Central memory CD4-positive, alpha-beta T cell (primary cell): ENCODE measurements around the gene RPS19.

ENCODE experiments used
- DNase-seq: peaks from one replicate; pipeline ENCODE4 v3.0.0; 2022

Gene RPS19

DNA sequence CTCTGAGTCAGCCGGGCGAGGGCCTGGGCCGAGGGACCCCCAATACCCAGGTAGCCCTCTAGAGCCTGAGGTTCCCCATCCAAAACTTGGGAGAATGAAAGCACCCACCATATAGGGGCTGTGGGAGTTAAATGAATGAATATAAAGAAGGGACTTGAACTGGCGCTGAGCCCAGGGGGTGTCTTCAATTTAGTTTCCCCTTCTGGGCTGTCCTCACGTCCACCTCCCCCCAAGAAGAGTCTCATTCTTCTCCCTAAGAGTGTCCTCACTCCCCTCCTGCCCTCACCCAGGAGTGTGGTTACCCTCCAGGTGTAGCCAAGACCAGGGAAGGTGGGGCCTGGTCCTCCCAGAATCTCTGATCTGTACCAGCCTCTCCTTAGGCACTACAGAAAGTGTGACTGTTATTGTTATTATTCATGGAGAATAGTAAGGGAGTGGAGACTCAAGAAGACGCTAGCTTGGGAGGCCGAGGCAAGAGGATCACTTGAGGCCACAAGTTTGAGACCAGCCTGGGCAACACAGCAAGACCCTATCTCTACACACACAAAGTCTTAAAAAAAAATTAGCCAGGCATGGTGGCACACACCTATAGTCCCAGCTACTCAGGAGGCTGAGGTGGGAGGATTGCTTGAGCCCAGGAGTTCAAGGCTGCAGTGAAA lies 19.7 kb downstream of the RPS19 start:
- no peak for DNase-seq

DNA sequence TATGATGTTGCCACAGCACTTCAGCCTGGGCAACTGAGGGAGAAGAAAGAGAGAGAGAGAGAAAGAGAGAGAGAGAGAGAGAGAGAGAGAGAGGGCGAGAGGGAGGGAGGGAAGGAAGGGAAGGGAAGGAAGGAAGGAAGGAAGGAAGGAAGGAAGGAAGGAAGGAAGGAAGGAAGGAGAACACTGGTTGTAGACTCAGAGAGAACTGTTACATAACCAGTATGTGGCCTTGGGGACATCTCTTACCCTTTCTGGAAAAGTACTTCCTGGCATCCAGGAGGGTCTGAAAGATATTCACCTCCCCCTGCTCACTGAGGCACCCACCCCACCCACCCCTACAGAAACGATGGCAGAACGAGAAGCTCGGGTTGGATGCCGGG lies 20.3 kb downstream of the RPS19 start:
- DNase-seq: no peak

DNA sequence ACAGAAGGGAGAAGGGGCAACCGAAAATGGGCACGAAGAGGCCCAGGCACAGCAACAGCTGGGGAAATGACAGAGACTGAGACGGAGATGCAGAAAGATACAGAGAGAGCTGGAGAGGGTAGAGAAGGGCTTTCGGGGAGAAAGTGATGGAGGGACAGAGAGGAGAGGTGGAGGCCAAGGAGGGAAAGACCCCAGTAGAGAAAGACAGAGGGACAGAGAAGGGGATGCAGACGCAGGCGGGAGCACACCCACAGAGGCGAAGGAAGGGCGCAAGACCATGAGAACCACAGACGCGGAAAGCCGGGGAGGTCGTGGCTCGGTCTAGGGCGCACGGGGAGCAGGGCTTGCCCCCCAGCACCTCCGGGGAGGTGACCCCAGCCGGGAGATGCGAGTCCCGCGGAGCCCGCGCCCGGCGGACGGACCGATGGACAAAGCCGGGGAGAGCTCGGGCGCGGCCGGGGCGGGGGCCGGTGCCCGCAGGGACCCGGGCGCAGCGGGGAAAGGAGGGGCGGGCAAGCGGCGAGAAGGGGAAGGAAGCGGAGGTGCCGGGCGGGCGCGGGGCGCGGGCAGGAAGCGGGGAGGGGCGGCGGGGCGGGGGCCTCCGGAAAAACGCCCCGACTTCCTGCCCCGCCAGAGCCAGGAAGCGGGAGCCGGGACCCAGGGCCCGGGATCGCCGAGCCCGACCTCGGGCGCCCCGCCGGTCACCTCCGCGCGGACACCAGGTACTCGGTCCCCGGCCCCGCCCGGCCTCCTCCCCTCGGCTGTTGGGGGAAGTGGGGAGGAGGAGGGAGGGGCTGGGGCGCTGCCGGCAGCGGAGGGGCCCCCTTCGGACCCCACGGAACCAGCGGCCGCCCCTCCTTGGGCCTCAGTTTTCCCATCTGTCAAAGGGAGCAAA lies 22.8 kb downstream of the RPS19 start, which contains the start of gene ARHGEF1:
ARHGEF1 (plus strand) TSS at position 617 of the 895 bp plus-strand sequence. CDS start 4,899 bp downstream, outside the sequence.
- DNase-seq: peak; percentile 60

DNA sequence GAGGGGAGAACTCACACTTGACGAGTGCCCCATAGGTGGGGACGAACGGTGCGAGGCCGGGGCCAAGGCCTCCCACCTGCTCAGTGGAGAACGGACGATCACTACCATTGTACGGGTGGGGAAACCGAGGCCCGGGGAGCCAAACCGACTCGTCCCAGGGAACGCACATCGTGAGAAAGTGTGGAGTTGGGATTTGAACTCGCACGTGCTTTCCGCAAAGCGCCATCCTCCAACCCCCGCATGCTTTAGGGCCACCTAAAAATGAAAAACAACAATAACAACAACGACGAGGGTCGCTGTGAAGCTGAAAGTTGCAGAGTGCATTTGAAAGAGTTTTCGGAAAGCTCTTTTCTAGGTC lies 23.4 kb downstream of the RPS19 start:
- DNase-seq: no peak

DNA sequence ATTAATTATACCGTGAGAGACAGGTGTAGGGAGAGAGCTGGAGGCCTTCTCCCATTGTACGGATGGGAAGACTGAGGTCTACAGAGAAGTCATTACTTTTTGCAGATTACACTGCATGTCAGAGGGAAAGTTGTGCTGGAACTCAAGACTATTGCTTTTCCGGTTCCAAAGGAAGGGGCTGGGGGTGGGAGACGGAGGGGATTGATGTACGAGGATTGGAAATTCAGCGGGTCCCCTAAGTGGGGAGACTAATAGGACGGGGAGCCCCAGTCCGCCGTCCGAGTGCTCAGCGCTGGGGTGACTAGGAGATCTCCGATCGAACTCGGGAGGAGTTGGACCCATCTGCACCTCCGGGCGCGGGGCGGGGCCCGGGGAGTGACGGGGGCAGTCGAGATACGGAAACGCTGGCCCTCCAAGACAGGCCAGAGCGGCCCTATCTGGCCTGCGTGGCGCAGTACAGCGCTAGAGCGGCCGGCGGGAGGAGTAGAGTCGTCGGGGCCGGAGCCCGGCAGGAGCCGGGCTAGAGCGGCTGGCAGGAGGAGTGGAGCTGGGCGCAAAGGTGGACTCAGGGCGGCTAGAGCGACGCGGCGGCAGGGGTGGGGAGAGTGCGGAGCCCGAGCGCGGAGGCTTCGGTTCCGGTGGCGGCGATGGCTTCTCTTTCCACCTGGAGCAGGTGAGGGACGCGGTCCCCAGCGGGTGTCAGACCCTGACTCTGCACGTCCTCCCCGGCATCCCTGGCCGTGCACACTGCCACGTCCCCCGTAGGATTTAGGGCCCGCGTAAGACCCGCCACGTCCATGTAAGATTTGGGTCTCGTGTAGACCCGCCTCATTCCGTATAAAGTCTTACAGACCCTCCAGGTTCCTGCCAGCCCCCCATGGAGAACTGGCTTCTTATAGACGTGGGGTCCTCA lies 24.0 kb downstream of the RPS19 start:
- peak; percentile 75 for DNase-seq

DNA sequence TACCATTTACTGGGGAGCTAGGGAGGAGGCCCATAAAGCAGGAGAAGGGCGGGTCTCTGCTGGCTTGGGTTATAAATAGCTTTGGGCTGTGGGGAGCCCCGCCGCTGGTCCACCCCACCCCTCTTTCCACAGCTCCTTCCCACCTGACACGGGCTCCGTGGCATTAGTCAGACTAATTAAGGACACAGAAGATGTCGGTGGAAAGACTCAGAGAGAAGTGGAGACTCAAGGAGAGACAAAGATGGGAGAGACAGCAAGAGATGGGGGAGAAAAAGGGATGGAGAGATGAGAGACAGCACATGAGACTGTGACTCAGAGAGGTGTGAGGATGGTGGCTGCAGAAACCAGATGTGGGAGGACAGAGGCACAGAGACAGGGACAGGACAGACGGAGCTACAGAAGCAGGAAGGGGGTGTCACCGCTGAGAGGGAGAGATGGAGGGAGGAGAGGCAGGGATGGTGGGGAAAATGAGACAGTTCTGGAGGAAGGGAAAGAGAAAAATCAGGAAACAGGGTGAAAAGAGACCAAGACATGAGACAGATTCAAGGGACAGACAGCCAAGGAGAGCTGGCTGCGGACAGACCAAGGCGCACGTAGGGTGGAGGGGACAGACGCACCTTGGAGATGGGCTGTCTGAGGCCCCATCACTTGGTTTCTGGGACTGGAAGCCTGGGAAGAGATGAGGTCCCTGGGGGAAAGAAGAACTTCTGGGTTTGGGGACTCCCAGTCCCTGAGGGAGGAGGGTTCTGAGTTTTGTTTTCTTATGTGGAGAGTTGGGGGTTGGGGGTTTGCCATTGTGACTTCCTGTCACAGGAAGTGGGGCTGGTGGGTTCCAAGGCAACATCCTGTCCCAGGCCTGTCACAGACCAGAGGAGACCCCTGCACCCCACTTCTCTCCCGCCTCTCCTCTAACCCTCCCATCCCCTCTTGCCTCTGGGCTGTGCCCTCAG lies 27.0 kb downstream of the RPS19 start:
- DNase-seq: peak; percentile 84

DNA sequence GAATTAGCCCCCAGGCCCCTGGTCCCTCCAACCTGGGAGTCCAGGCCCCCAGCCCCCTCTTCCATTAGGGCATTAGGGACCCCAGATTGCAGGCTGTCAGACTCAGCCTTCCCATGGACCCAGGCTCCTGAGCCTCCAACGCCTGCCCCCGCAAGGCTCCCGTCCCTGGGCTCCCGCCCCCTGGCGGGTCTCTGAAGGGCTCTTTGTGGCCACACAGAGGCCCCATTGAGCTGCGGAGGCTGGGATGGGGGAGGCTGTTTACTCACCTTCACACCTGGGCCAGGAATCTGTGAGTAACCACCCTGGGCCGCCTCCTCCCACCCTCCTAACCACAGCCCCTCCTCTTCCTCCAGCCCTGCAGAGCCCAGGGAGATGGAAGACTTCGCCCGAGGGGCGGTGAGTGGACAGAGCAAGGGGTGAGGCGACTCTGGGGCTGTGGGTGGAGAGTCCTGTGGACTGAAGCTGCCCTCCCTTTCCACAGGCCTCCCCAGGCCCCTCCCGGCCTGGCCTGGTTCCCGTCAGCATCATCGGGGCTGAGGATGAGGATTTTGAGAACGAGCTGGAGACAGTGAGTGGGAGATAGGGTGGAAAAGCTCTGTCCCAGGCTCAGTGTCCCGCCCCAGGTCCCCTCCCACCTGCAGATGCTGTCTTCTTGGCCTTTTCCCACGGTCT lies 27.8 kb downstream of the RPS19 start:
- DNase-seq: peak; percentile 80

DNA sequence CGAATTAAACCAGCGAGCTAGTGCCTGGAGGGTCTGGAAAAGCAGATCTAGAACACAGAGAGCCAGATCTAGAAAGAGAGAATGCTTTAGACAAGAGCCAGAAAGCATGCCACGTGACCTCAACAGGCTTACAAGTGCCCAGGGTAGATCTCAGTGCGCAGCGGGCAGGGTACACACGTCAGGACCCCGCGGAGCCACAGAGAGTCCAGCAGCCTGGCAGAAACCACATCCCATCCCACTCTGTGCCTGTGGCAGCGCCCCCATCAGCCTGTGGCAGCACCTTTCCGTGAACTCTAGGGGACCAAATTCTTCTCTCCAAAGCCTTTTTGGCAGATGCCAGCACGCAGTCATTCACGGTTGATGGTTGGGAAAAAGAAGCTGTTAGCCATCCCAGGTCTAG lies 28.9 kb downstream of the RPS19 start:
- no peak for DNase-seq

DNA sequence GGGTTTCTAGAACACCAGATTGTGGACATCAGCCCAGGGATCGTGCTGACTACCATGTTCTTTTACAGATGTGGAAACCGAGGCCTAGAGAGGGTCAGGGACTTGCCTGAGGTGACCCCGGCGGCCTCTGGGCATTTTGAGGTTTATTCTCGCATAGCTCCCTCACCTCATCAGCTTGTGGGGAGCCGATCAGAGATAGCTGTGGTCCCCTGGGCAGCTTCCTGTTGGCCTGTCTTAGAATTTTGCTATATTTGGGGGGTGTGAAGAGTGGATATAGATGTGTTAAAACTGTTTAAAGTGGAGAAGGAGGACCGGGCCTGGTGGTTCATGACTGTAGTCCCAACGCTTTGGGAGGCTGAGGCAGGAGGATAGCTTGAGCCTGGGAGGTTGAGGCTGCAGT lies 29.8 kb downstream of the RPS19 start:
- DNase-seq: no peak

DNA sequence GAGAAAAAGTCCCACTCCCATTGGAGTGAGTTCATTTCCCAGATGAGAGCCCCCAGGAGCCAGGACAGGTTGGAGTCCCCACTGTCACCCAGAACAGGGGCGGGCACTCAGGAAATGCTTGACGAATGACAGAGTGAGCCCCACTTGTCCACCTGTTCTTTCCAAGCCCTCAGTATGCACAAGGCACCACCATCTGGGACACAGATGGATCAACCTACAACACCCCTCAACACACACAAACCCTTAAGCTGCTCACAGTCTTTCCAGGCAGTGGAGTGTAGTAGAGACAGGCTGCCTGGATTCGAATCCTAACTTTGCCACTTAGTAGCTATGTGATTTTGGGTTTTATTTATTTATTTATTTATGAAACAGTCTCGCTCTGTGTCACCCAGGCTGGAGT lies 30.9 kb downstream of the RPS19 start:
- no peak for DNase-seq

DNA sequence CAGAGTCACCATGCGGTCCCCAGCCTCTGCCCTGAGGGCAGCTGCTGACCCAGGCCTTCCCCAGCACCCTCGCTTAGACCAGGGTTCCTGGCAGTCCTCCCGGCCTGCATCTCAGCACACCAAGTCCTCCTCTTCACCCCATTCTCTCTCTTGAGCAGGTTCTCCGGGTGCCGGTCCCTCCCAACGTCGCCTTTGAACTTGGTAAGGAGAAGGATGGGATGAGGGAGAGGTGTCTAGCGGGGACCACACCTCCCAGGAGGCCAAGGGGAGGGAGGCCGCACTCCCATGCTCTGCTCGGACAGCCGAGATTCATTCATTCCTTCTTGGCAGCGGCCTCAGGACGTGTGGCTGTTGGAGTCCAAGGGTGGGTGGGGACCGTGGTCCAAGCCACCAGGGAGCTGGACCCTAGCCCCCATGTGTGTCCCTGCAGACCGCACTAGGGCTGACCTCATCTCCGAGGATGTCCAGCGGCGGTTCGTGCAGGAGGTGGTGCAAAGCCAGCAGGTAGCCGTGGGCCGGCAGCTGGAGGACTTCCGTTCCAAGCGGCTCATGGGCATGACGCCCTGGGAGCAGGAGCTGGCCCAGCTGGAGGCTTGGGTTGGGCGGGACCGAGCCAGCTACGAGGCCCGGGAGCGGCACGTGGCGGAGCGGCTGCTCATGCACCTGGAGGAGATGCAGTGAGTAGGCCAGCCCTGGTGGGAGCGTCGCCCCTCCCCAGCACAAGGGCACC lies 32.3 kb downstream of the RPS19 start:
- no peak for DNase-seq

DNA sequence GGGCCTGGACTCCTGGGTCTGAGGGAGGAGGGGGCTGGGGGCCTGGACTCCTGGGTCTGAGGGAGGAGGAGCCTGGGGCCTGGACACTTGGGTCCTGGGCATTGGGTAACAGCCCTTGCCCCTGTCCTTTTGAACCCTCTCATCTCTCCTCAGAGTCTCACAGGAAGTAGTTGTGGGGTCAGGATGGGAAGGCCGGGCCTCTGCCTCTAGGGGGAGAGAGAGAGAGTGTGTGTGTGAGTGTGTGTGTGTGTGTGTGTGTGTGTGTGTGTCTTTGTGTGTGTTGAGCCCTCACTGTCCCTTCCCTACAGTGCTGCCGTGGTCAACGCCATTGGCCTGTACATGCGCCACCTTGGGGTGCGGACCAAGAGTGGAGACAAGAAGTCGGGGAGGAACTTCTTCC lies 33.8 kb downstream of the RPS19 start:
- DNase-seq: no peak

DNA sequence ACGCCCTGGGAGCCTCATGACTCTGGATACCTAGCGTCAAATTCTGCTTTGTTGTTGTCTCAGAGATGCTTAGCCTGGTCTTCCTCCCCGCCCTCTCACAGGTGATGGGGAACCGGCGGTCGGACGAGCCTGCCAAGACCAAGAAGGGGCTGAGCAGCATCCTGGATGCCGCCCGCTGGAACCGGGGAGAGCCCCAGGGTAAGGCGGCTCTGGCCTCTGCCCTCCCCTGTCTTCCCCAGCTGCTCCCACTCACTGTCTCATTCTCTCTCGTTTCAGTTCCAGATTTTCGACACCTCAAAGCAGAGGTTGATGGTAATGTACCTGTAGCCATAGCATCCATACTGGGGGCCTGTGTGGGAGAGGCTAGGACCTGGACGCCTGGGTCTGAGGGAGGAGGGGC lies 34.3 kb downstream of the RPS19 start:
- no peak for DNase-seq

DNA sequence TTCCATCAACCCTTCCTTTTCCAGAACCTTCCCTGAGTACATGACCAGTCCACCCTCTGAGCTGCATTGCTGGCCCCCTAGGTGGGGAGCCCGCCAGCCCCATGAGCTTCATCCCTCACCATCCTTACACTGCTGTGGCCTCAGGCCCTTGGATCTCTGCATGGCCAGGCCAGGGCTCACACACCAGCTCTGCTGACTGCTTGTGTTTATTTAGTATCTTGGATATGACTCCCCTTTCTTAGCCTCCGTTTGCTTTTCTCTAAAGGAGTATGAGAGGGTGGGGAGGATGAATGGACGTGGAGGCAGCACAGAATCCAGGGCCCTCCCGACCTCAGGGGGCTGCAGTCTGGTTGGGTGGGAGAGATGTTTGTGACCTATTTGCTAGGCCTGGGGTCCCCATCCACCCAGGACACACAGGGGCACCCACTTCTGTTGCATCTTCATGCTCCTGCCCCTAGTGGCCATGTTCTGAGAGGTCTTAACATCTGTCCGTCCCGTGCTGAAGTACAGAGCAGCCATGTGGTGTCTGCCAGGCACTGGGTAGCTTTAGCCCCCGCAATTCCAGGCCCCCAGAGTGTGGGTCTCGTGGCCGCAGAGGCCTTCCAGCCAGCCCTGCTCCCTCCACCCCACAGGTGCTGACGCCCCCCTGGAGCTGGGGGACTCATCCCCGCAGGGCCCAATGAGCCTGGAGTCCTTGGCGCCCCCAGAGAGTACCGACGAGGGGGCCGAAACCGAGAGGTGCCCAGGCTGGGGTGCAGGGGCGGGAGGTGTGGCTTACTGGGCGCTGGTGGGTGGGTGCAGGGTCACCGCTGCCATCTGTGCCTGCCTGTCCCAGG lies 35.9 kb downstream of the RPS19 start:
- DNase-seq: no peak

DNA sequence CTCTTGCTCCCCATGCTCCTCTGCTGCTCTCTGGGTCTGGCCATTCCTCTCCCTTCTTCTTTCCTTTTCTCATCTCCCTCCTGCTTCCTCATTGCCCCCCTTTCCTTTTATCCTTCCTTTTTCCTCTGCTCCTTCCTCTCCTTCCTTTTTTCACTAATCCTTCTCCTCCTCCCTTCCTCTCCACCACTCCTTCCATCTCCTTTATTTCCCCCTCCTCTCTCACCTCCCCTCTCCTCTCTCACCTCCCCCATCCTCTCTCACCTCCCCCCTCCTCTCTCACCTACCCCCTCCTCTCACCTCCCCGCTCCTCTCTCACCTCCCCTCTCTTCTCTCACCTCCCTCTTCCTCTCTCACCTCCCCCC lies 36.5 kb downstream of the RPS19 start:
- DNase-seq: no peak

DNA sequence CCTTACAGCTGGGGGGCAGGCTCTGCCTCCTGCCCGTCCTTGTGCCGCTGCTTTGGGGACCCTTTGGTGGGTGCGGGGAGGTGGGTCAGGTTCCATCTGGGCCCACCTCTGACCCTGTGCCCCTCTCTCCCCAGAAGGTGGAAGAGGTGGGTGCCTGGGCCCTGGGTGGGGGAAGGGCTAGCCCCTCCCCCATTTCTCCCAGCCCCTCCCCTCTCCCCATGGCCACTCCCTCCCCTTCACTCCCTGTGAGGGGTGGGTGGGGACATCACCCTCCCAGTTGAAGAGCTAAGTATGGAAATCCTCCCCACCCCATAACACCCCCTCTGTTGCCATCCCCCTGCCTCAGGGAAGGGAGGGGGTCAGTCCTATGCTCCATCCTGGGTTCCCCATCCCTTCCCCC lies 37.1 kb downstream of the RPS19 start:
- DNase-seq: no peak

DNA sequence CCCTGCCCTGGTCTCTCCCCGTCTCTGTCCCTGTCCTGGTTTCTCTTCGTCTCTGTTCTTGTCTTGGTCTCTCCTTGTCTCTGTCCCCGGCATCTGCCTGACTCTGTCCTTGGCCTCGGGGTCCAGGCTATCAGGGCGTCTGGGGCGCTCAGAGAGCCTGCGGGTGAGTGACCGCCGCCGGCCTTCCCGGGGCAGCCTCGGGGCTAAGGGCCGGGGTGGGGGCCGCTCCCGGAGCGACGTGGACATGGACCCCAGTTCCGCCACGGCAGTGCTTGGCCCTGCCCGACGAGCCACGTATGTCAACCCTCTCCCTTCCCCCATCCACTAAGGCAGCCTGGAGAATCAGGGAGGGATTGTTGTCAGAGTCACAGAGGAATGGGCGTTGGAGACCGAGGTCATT lies 37.8 kb downstream of the RPS19 start:
- DNase-seq: no peak

DNA sequence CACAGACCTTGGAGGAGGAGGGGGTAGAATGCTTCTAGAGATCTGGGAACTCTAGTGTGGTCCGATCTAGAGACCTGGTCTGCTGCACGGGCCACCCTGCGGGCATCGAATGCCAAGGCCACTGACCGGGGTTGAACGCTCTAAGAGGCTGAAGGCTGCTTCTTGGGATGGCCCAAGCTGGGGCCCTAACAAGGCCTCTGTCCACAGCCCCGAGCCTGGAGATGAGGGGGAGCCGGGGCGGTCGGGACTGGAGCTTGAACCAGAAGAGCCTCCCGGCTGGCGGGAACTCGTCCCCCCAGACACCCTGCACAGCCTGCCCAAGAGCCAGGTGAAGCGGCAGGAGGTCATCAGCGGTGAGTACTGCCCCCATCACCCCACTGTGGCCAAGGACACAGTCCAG lies 38.2 kb downstream of the RPS19 start:
- DNase-seq: no peak

DNA sequence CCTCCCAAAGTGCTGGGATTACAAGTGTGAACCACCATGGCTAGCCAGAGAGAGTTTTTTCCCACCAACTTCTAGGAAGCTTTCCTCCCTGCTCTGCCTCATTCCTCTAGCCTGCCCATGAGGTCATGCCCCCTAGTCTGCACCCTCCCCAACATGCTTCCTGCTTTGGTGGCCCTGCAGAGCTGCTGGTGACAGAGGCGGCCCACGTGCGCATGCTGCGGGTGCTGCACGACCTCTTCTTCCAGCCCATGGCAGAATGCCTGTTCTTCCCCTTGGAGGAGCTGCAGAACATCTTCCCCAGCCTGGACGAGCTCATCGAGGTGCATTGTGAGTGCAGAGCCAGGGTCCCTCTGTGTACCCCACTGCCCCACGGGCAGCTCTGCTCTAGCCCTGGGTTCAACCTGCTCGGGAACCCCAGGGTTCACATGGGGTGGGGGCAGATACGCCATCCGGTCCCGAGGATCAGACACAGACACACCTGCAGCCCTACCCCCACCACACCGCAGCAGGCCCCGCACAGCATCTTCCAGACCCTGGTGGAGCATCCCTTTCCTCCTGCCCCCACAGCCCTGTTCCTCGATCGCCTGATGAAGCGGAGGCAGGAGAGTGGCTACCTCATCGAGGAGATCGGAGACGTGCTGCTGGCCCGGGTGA lies 41.8 kb downstream of the RPS19 start:
- DNase-seq: no peak
